ENCODE measurements around the gene PLET1. TPM values are rescaled to one million over a fixed set of nuclear protein-coding genes. Genes with fewer than 3 reads are reported as not detected.
A peak's percentile ranks its signal among the peaks of the same experiment; 100 is the strongest.

Gene PLET1
- total and polyA plus RNA-seq, 12 donors: not detected

DNA sequence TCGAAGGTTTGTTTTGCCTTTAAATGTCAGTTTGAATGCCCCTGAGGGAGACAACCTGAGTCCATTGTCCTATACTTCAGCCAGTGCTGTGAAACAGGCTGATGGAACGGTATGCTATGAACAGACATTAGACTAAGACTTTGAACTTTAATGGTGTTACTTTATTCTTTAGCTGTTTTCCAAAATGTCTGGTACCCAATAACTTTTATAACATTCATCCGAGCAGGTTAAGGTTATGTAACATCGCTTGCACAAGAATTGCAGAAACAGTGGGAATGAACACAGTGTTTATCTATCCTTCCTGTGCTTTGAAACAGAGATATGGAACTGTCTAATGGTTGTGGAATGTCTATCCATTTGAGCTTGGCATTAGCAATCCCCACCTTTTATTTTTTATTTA is 46.9 kb downstream of the PLET1 start:
- Histone ChIP-seq H3K4me1 (replicated peaks in 1 of 2) (peaks cover 0 to 18% of the 10 kb centered on the region in 2 donors), H3K27ac (peak overlapping the region in 3 of 5 donors; percentile 38 to 81 (median 58)), H3K4me3 (no peak overlapping the region), H3K27me3 (no peaks in the 10 kb centered on the region), H3K9me3 (replicated peaks in 1 of 3) (no peaks in the 10 kb centered on the region), H3K36me3 (replicated peaks in 1 of 2) (no peaks in the 10 kb centered on the region)
- intact Hi-C loops (cut with DNase I): no loop called here
- TF ChIP-seq POLR2A (IDR thresholded peaks at IDR 0.05) (no peak), CTCF (IDR thresholded peaks at IDR 0.05) (no peak)
- 69 to 85% (median 76%) methylated on average over 4 of the region's 4 CpGs for WGBS, 4 donors
- peak in 1 of 7 donors; percentile 18 for DNase-seq

DNA sequence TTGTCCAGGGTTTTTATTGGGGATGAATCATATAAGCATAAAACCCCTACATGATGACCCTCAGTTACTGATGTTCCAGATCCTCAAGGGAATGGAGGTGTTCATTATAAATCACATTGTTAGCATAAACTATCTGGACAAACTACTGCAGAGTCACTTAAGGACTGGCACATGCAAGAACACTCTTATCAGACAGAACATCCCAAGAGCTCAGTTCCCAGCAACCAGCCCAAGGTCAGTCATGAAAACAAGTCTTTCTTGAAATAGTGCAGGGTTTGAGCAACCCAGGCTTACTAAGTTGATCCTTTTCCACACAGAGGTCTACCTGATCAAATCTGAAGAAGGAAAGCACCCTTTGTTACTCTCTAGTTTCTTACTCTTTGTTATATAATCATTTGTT is 48.0 kb downstream of the PLET1 start:
- peak in 6 of 7 donors; percentile 61 to 76 (median 68) for DNase-seq
- intact Hi-C loops (cut with DNase I): no loop called here
- TF ChIP-seq CTCF (IDR thresholded peaks at IDR 0.05) (no peak), POLR2A (IDR thresholded peaks at IDR 0.05) (no peak)
- H3K27me3 ChIP-seq: no peaks in the 10 kb centered on the region
- H3K4me3 ChIP-seq: no peak overlapping the region
- peak overlapping the region in 3 of 5 donors; percentile 38 to 76 (median 58) for H3K27ac ChIP-seq
- peaks cover 0 to 18% of the 10 kb centered on the region in 2 donors for H3K4me1 ChIP-seq (replicated peaks in 1 of 2)
- no peaks in the 10 kb centered on the region for H3K36me3 ChIP-seq (replicated peaks in 1 of 2)
- no peaks in the 10 kb centered on the region for H3K9me3 ChIP-seq (replicated peaks in 1 of 3)

- no peaks in the 10 kb centered on the region for H3K9me3 ChIP-seq (replicated peaks in 1 of 3)
- DNase-seq: no peak
- whole genome bisulfite sequencing, 4 donors: 61 to 96% (median 89%) methylated on average over 3 of the region's 3 CpGs
- H3K36me3 ChIP-seq (replicated peaks in 1 of 2): no peaks in the 10 kb centered on the region
- TF ChIP-seq POLR2A (IDR thresholded peaks at IDR 0.05): no peak
- no peak for TF ChIP-seq CTCF (IDR thresholded peaks at IDR 0.05)
- peaks cover 0 to 18% of the 10 kb centered on the region in 2 donors for H3K4me1 ChIP-seq (replicated peaks in 1 of 2)
- H3K27me3 ChIP-seq: no peaks in the 10 kb centered on the region
- H3K27ac ChIP-seq: peak overlapping the region in 2 of 5 donors; percentile 58 to 76
- intact Hi-C loops (cut with DNase I): no loop called here
- H3K4me3 ChIP-seq: no peak overlapping the region
Observed at GRCh38 chr11:112212290-112212689, 48.4 kb downstream of the PLET1 start.

GRCh38 chr11:112211536-112211935 is 49.1 kb downstream of the PLET1 start:
- WGBS, 4 donors: 64 to 70% (median 67%) methylated on average over 2 of the region's 2 CpGs
- no peak for TF ChIP-seq CTCF (IDR thresholded peaks at IDR 0.05)
- TF ChIP-seq POLR2A (IDR thresholded peaks at IDR 0.05): no peak
- DNase-seq: no peak
- Histone ChIP-seq H3K9me3 (replicated peaks in 1 of 3) (no peaks in the 10 kb centered on the region), H3K27ac (no peak overlapping the region), H3K4me1 (replicated peaks in 1 of 2) (peaks cover 0 to 18% of the 10 kb centered on the region in 2 donors), H3K4me3 (no peak overlapping the region), H3K27me3 (no peaks in the 10 kb centered on the region), H3K36me3 (replicated peaks in 1 of 2) (no peaks in the 10 kb centered on the region)
- intact Hi-C loops (cut with DNase I): no loop called here

Data from adrenal gland (tissue), 12 donors.